HG03354 (cell line): ENCODE measurements around the gene ASPSCR1.
A peak's percentile ranks its signal among the peaks of the same experiment; 100 is the strongest.
"Not testable (repeated sequence)": the region's sequence is repeated elsewhere in the genome, so short reads cannot be mapped to it uniquely, and the experiment has no call there.

Experiments
- ATAC-seq: cut with Tn5 transposase; IDR thresholded peaks from one replicate; pipeline ENCODE4 v1.9.1; 2021; ENCODE audit warnings: mild to moderate bottlenecking; ENCODE audit not compliant: unreplicated experiment, poor library complexity, severe bottlenecking

ASPSCR1 gene

GRCh38 chr17:82033359-82034085 is 56.1 kb downstream of the ASPSCR1 start:
- ATAC-seq, result no peak

GRCh38 chr17:82034371-82035011 is 57.1 kb downstream of the ASPSCR1 start:
- no peak for ATAC-seq

- no peak for ATAC-seq
Measured at GRCh38 chr17:82035488-82035887, 58.1 kb downstream of the ASPSCR1 start.

GRCh38 chr17:82035956-82036633 is 58.7 kb downstream of the ASPSCR1 start:
- ATAC-seq, result no peak

- ATAC-seq, result no peak
Measured at GRCh38 chr17:82036634-82037091, 59.2 kb downstream of the ASPSCR1 start.

- ATAC-seq, result peak; percentile 91
Measured at GRCh38 chr17:82037092-82037888, 59.9 kb downstream of the ASPSCR1 start, which contains the start of gene DCXR. DCXR (minus strand) TSS chr17:82037697; CDS start chr17:82037682, 15 bp downstream.

GRCh38 chr17:82037889-82038195 is 60.4 kb downstream of the ASPSCR1 start:
- ATAC-seq, result no peak

GRCh38 chr17:82038796-82039409 is 61.5 kb downstream of the ASPSCR1 start:
- ATAC-seq, result not testable (repeated sequence)

- no peak for ATAC-seq
Measured at GRCh38 chr17:82039695-82040299, 62.4 kb downstream of the ASPSCR1 start.

GRCh38 chr17:82041144-82041814 is 63.9 kb downstream of the ASPSCR1 start:
- no peak for ATAC-seq

- no peak for ATAC-seq
Measured at GRCh38 chr17:82042649-82043048, 65.2 kb downstream of the ASPSCR1 start.

GRCh38 chr17:82043507-82043906 is 66.1 kb downstream of the ASPSCR1 start:
- no peak for ATAC-seq

- ATAC-seq, result no peak
Measured at GRCh38 chr17:82045936-82046484, 68.6 kb downstream of the ASPSCR1 start.

- no peak for ATAC-seq
Measured at GRCh38 chr17:82046903-82047302, 69.5 kb downstream of the ASPSCR1 start.

- ATAC-seq, result no peak
Measured at GRCh38 chr17:82047379-82047778, 70.0 kb downstream of the ASPSCR1 start.

- ATAC-seq, result no peak
Measured at GRCh38 chr17:82047914-82048570, 70.6 kb downstream of the ASPSCR1 start.

- no peak for ATAC-seq
Measured at GRCh38 chr17:82048571-82048971, 71.1 kb downstream of the ASPSCR1 start.

GRCh38 chr17:82049106-82049505 is 71.7 kb downstream of the ASPSCR1 start:
- no peak for ATAC-seq
